Caco-2 (cell line): ENCODE data around the gene NRCAM. TPM values are rescaled to one million over a fixed set of nuclear protein-coding genes. Genes with fewer than 3 reads are reported as not detected.

ENCODE experiments used
- BruUV-seq: library from RNA; stranded (reverse); fragments of 400-500 nt; replicated peaks from 2 replicates; lab custom pipeline; 2021; lab: Mats Ljungman, UMichigan
- CTCF ChIA-PET: fragments of 300-600 bp; sonication (Branson Sonifier 250); formaldehyde crosslinking; loops from one replicate; lab custom pipeline; 2022; ENCODE audit warnings: antibody characterized with exemption; lab: Charles Lee
- POLR2A ChIA-PET: fragments of 300-600 bp; sonication (Branson Sonifier 250); formaldehyde crosslinking; loops from one replicate; lab custom pipeline; 2022; ENCODE audit warnings: antibody characterized with exemption; lab: Charles Lee
- DNase-seq, 2 experiments: peaks; one replicate each; pipeline versions ENCODE4 v3.0.0 to v3.0.0-alpha.2; 2020 to 2022
- H3K27me3 ChIP-seq: replicated peaks from 2 replicates; pipeline ENCODE4 v1.6.0; 2011; ENCODE audit warnings: low read length; ENCODE audit not compliant: control insufficient read depth, insufficient read depth
- H3K36me3 ChIP-seq: 2 replicates; pipeline ENCODE4 v1.5.1; 2011; ENCODE audit warnings: low read length; ENCODE audit not compliant: control insufficient read depth, insufficient read depth
- H3K4me1 ChIP-seq: fragments of 250-450 bp; sonication (Bioruptor Pico); 2 replicates; pipeline ENCODE4 v1.5.1; 2020; ENCODE audit warnings: mild to moderate bottlenecking
- H3K4me3 ChIP-seq: 2 replicates; pipeline ENCODE4 v1.5.1; 2011; ENCODE audit warnings: low read depth, mild to moderate bottlenecking, control low read depth, low read length
- H3K9me3 ChIP-seq: fragments of 250-450 bp; sonication (Bioruptor Pico); 2 replicates; pipeline ENCODE4 v1.5.1; 2020; ENCODE audit warnings: mild to moderate bottlenecking, moderate library complexity
- H3K27ac Mint-ChIP-seq: one replicate; pipeline ENCODE4 v1.8.0; 2022; ENCODE audit warnings: mixed read lengths; ENCODE audit not compliant: unreplicated experiment
- H3K27me3 Mint-ChIP-seq: one replicate; pipeline ENCODE4 v1.8.0; 2022; ENCODE audit warnings: mixed read lengths; ENCODE audit not compliant: insufficient read depth, unreplicated experiment
- H3K36me3 Mint-ChIP-seq: one replicate; pipeline ENCODE4 v1.8.0; 2022; ENCODE audit warnings: mild to moderate bottlenecking, mixed read lengths; ENCODE audit not compliant: insufficient read depth, unreplicated experiment
- H3K4me1 Mint-ChIP-seq: one replicate; pipeline ENCODE4 v1.8.0; 2022; ENCODE audit warnings: low read depth, mixed read lengths; ENCODE audit not compliant: unreplicated experiment
- H3K4me3 Mint-ChIP-seq: one replicate; pipeline ENCODE4 v1.8.0; 2022; ENCODE audit warnings: mild to moderate bottlenecking, moderate library complexity, mixed read lengths; ENCODE audit not compliant: unreplicated experiment
- H3K9me3 Mint-ChIP-seq: one replicate; pipeline ENCODE4 v1.8.0; 2022; ENCODE audit warnings: mixed read lengths; ENCODE audit not compliant: unreplicated experiment
- intact Hi-C: fragments of 100-400 bp; cut with micrococcal nuclease; formaldehyde crosslinking; loops from one replicate; pipeline ENCODE4 v1.10.0; 2022; ENCODE audit not compliant: unreplicated experiment
- total RNA-seq: library from RNA; stranded (reverse); gene quantifications from 2 replicates; pipeline ENCODE4 v1.2.3, GENCODE V29; 2022
- TF ChIP-seq, protein P1 (sequence below), 2 experiments: fragments of 200-600 bp in 1 of 2; IDR thresholded peaks; 1 replicate in 1 of 2; 2 replicates in 1 of 2; pipeline versions ENCODE4 v1.5.1 to v1.8.0; 2011 to 2022; ENCODE audit warnings: antibody characterized with exemption in 1 of 2, control low read depth in 1 of 2, inconsistent platforms in 1 of 2, low read depth in 1 of 2, low read length in 1 of 2, mild to moderate bottlenecking in 1 of 2, moderate library complexity in 1 of 2; ENCODE audit not compliant: insufficient read depth in 1 of 2, severe bottlenecking in 1 of 2, unreplicated experiment in 1 of 2

The NRCAM gene
- total RNA-seq, 1 experiment from 2014 or later, result 96.2 TPM

DNA sequence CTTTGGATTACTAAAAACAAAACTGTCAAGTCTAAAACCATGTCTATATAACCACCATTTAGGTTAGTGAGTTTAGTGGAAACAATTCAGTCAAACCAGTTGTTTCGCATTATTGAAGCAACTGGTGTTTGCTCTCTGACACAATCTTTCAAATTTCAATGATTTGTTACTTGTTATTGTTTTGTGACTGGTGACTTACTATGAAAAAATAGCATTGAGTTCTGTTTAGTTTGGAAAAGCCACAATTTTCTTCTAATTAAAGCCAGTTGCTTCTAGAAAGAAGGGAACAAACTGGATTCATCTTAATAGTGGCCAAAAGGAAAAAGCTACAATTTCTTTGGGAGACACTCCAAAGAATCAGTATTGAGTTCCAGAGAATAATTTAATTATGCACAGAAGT, 356.5 kb downstream of the NRCAM start:
- no peak for DNase-seq
- Mint-ChIP-seq H3K9me3 (no peaks in the 10 kb centered on the region), H3K36me3 (no peaks in the 10 kb centered on the region), H3K4me3 (no peak overlapping the region), H3K4me1 (peaks cover 59% of the 10 kb centered on the region), H3K27me3 (no peaks in the 10 kb centered on the region), H3K27ac (peak overlapping the region; percentile 39)
- H3K9me3 ChIP-seq, result no peaks in the 10 kb centered on the region
- H3K36me3 ChIP-seq, result no peaks in the 10 kb centered on the region
- no TSS peak for BruUV-seq
- no peaks in the 10 kb centered on the region for H3K27me3 ChIP-seq
- intact Hi-C loops, result loop anchor here (5.0 kb wide), 1 partner anchor 82 kb away; no protein-coding TSS in a partner anchor
- CTCF ChIA-PET, result no interaction called here
- H3K4me3 ChIP-seq, result no peak overlapping the region
- TF ChIP-seq, protein P1, sequence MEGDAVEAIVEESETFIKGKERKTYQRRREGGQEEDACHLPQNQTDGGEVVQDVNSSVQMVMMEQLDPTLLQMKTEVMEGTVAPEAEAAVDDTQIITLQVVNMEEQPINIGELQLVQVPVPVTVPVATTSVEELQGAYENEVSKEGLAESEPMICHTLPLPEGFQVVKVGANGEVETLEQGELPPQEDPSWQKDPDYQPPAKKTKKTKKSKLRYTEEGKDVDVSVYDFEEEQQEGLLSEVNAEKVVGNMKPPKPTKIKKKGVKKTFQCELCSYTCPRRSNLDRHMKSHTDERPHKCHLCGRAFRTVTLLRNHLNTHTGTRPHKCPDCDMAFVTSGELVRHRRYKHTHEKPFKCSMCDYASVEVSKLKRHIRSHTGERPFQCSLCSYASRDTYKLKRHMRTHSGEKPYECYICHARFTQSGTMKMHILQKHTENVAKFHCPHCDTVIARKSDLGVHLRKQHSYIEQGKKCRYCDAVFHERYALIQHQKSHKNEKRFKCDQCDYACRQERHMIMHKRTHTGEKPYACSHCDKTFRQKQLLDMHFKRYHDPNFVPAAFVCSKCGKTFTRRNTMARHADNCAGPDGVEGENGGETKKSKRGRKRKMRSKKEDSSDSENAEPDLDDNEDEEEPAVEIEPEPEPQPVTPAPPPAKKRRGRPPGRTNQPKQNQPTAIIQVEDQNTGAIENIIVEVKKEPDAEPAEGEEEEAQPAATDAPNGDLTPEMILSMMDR (IDR thresholded peaks at IDR 0.05; ENCODE audit: insufficient read depth in 1 of 2, low read depth in 1 of 2, low read length in 1 of 2, severe bottlenecking in 1 of 2, unreplicated experiment in 1 of 2), result no peak
- POLR2A ChIA-PET, result interaction anchor here (0.7 kb wide), 1 partner anchor 94 kb away, joined by 3 read pairs; no protein-coding TSS in a partner anchor
- H3K4me1 ChIP-seq, result peaks cover 74% of the 10 kb centered on the region

DNA sequence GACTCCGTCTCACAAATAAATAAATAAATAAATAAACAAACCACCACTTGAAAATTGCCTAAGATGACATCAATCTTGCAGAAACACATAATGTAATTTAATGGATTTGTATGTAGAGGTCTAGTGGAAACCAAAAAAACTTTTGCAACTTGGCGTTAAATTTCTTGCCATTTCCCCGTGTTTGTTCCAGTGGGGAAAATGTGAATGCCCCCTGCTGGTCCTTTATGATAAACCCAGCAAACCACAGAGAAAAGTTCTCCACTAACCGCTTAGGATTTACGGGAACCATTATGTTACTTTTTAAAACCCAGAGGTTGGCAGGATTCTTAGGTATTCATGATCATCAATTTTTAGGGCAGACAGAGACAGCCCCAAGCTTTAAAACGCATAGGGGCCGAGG, 358.5 kb downstream of the NRCAM start:
- no peak overlapping the region for H3K4me3 Mint-ChIP-seq
- H3K9me3 Mint-ChIP-seq, result no peaks in the 10 kb centered on the region
- peak in 1 of 2 experiments; percentile 31 for DNase-seq
- peaks cover 47% of the 10 kb centered on the region for H3K4me1 Mint-ChIP-seq
- Histone ChIP-seq H3K4me1 (peaks cover 72% of the 10 kb centered on the region), H3K9me3 (no peaks in the 10 kb centered on the region), H3K27me3 (no peaks in the 10 kb centered on the region), H3K36me3 (no peaks in the 10 kb centered on the region), H3K4me3 (no peak overlapping the region)
- TF ChIP-seq, protein P1 (IDR thresholded peaks at IDR 0.05; ENCODE audit: insufficient read depth in 1 of 2, low read depth in 1 of 2, low read length in 1 of 2, severe bottlenecking in 1 of 2, unreplicated experiment in 1 of 2), result peak; percentile 22 to 58
- H3K27ac Mint-ChIP-seq, result no peak overlapping the region
- ChIA-PET POLR2A (no interaction called here), CTCF (no interaction called here)
- no peaks in the 10 kb centered on the region for H3K36me3 Mint-ChIP-seq
- no TSS peak for BruUV-seq
- H3K27me3 Mint-ChIP-seq, result no peaks in the 10 kb centered on the region
- intact Hi-C loops, result loop anchor here (5.0 kb wide), 1 partner anchor 80 kb away; no protein-coding TSS in a partner anchor

Other genes with a start within 250 kb of the NRCAM start
- gene PNPLA8, start 69.7 kb upstream of the NRCAM start, total RNA-seq, result 15.3 and 16.5 TPM in 2 replicates
- gene THAP5, start 113.3 kb upstream of the NRCAM start, total RNA-seq, result 18.3 and 20.4 TPM in 2 replicates
- 22.0 and 22.1 TPM in 2 replicates for gene DNAJB9, start 113.4 kb upstream of the NRCAM start, total RNA-seq